Ascending aorta (tissue), 2 donors: ENCODE data around the gene ZNF85. TPM values are rescaled to one million over a fixed set of nuclear protein-coding genes. Genes with fewer than 3 reads are reported as not detected.

Experiments
- DNase-seq, 2 donors: peaks; one replicate each; pipeline ENCODE4 v3.0.0-alpha.2; 2019; ENCODE audit warnings: low spot score in 2 of 2
- H3K27ac ChIP-seq, 2 donors: fragments of 200-600 bp; sonication (generic); one replicate each; pipeline ENCODE4 v1.5.1; 2016 to 2017; ENCODE audit warnings: mild to moderate bottlenecking in 1 of 2
- H3K27me3 ChIP-seq: fragments of 200-600 bp; sonication (generic); one replicate; pipeline ENCODE4 v1.5.1; 2017
- H3K36me3 ChIP-seq, 2 donors: fragments of 200-600 bp; sonication (generic); one replicate each; pipeline ENCODE4 v1.5.1; 2016
- H3K4me1 ChIP-seq, 2 donors: fragments of 200-600 bp; sonication (generic); one replicate each; pipeline ENCODE4 v1.5.1; 2016 to 2017; ENCODE audit warnings: mild to moderate bottlenecking in 1 of 2
- H3K4me3 ChIP-seq, 2 donors: fragments of 200-600 bp; sonication (generic); one replicate each; pipeline ENCODE4 v1.5.1; 2016 to 2017; ENCODE audit warnings: mild to moderate bottlenecking in 1 of 2
- H3K9me3 ChIP-seq, 2 donors: fragments of 200-600 bp; sonication (generic); one replicate each; pipeline ENCODE4 v1.5.1; 2016
- CTCF ChIP-seq, 3 experiments: fragments of 200-600 bp in 2 of 3; fragments of 450-650 bp in 1 of 3; sonication (generic) in 2 of 3; IDR thresholded peaks; one replicate each; pipeline ENCODE4 v1.5.1; 2016 to 2019; ENCODE audit warnings: antibody characterized with exemption in 3 of 3, mild to moderate bottlenecking in 1 of 3, moderate library complexity in 1 of 3
- intact Hi-C: fragments of 100-400 bp; cut with DNase I; formaldehyde crosslinking; loops from one replicate; pipeline ENCODE4 v1.15.1; 2023
- total RNA-seq: library from RNA; depleted of rRNA; stranded (reverse); fragments of >200 nt; gene quantifications from one replicate; pipeline ENCODE4 v1.1.0, GENCODE V29; 2016

Gene ZNF85
- 0.96 TPM for total RNA-seq

GRCh38 chr19:20923077-20923871 lies at the start of gene ZNF85:
TSS of gene ZNF85 (plus strand) at chr19:20923251. CDS start at chr19:20923401, 150 bp downstream.
- intact Hi-C loops = loop anchor here (5.0 to 10.0 kb wide), 3 partner anchors 102 to 358 kb away; partner anchors contain the start of genes ZNF430, ZNF626 and ZNF737
- peak; percentile 69 to 94 for DNase-seq
- Histone ChIP-seq H3K4me3 (peak within 1 kb of the TSS; percentile 70 to 74), H3K36me3 (no peaks in the 10 kb centered on the region), H3K27ac (peak within 1 kb of the TSS; percentile 72 to 90), H3K9me3 (no peaks in the 10 kb centered on the region), H3K4me1 (peaks cover 0 to 4% of the 10 kb centered on the region in 2 donors), H3K27me3 (no peaks in the 10 kb centered on the region)
- TF ChIP-seq CTCF (IDR thresholded peaks at IDR 0.05) = no peak

- DNase-seq = no peak
- TF ChIP-seq CTCF (IDR thresholded peaks at IDR 0.05) = no peak
- H3K27ac ChIP-seq = no peak overlapping the region
- no peaks in the 10 kb centered on the region for H3K36me3 ChIP-seq
- no peak overlapping the region for H3K4me3 ChIP-seq
- intact Hi-C loops = no loop called here
- no peaks in the 10 kb centered on the region for H3K27me3 ChIP-seq
- H3K4me1 ChIP-seq = no peaks in the 10 kb centered on the region
- H3K9me3 ChIP-seq = peaks cover 0 to 11% of the 10 kb centered on the region in 2 donors
Observed at GRCh38 chr19:20879501-20879900, 43.5 kb upstream of the ZNF85 start.

- no peak for TF ChIP-seq CTCF (IDR thresholded peaks at IDR 0.05)
- Histone ChIP-seq H3K4me1 (no peaks in the 10 kb centered on the region), H3K27ac (no peak overlapping the region), H3K36me3 (no peaks in the 10 kb centered on the region), H3K27me3 (no peaks in the 10 kb centered on the region), H3K4me3 (no peak overlapping the region), H3K9me3 (peaks cover 0 to 5% of the 10 kb centered on the region in 2 donors)
- DNase-seq = no peak
- intact Hi-C loops = no loop called here
Observed at GRCh38 chr19:20912973-20913372, 10.1 kb upstream of the ZNF85 start.

GRCh38 chr19:20925481-20925880 lies 2.4 kb downstream of the ZNF85 start:
- TF ChIP-seq CTCF (IDR thresholded peaks at IDR 0.05) = no peak
- H3K36me3 ChIP-seq = no peaks in the 10 kb centered on the region
- no peaks in the 10 kb centered on the region for H3K27me3 ChIP-seq
- DNase-seq = no peak
- no peaks in the 10 kb centered on the region for H3K9me3 ChIP-seq
- H3K27ac ChIP-seq = no peak overlapping the region
- H3K4me1 ChIP-seq = peaks cover 0 to 4% of the 10 kb centered on the region in 2 donors
- H3K4me3 ChIP-seq = no peak overlapping the region
- intact Hi-C loops = loop anchor here (10.0 kb wide), 2 partner anchors 99 to 361 kb away; partner anchors contain the start of genes ZNF430 and ZNF737

- no peak overlapping the region for H3K4me3 ChIP-seq
- H3K9me3 ChIP-seq = no peaks in the 10 kb centered on the region
- peaks cover 0 to 4% of the 10 kb centered on the region in 2 donors for H3K4me1 ChIP-seq
- no peaks in the 10 kb centered on the region for H3K27me3 ChIP-seq
- TF ChIP-seq CTCF (IDR thresholded peaks at IDR 0.05) = no peak
- intact Hi-C loops = loop anchor here (10.0 kb wide), 2 partner anchors 98 to 362 kb away; partner anchors contain the start of genes ZNF430 and ZNF737
- H3K36me3 ChIP-seq = no peaks in the 10 kb centered on the region
- no peak overlapping the region for H3K27ac ChIP-seq
- DNase-seq = no peak
Observed at GRCh38 chr19:20926796-20927195, 3.7 kb downstream of the ZNF85 start.
